ENCODE results near the gene ARHGAP20. TPM values are rescaled to one million over a fixed set of nuclear protein-coding genes. Genes with fewer than 3 reads are reported as not detected.

ARHGAP20 gene
- total RNA-seq, 1 experiment from 2014 or later, result 7.9 TPM

DNA sequence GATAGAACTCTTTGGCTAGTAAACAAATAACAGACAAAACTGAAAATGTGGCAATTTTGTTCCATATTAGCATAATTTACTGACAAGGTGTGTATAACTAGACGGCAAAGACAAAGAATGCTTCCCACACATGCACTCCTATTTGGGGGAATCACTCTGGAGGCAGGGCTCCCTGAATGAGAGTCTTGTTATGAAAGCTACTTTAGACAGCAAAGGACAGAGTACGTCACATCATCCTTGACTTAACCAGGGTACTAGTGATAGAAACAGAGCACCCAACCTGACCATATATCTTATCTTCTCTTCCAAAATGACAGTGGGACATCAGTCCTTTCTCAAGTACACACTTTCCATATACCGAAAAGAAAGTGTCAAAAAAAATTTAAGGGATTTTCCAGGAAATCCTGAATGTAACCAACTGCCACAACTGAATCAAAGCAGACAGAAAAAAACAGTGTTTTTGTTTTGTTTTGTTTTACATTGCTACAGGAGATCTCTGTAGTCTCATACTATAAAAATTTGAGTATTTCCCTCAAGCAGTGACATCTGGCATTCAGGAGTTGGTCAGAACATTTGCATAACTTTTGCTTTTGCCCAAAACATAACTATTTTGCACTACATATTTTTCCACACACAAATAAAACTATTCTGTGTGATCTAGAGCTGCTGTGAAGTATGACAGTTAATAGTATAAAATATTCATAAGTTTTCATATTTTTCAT lies 98.9 kb downstream of the ARHGAP20 start:
- no peak overlapping the region for H3K27ac ChIP-seq (ENCODE audit: low read depth, low read length, poor library complexity, severe bottlenecking)
- H3K9me3 ChIP-seq (ENCODE audit: low read depth, low read length, poor library complexity, severe bottlenecking), result no peaks in the 10 kb centered on the region
- intact Hi-C loops (cut with micrococcal nuclease; ENCODE audit: unreplicated experiment), result no loop called here
- no peaks in the 10 kb centered on the region for H3K36me3 ChIP-seq (ENCODE audit: insufficient read depth, low read length, poor library complexity, severe bottlenecking)
- TF ChIP-seq, protein P1, sequence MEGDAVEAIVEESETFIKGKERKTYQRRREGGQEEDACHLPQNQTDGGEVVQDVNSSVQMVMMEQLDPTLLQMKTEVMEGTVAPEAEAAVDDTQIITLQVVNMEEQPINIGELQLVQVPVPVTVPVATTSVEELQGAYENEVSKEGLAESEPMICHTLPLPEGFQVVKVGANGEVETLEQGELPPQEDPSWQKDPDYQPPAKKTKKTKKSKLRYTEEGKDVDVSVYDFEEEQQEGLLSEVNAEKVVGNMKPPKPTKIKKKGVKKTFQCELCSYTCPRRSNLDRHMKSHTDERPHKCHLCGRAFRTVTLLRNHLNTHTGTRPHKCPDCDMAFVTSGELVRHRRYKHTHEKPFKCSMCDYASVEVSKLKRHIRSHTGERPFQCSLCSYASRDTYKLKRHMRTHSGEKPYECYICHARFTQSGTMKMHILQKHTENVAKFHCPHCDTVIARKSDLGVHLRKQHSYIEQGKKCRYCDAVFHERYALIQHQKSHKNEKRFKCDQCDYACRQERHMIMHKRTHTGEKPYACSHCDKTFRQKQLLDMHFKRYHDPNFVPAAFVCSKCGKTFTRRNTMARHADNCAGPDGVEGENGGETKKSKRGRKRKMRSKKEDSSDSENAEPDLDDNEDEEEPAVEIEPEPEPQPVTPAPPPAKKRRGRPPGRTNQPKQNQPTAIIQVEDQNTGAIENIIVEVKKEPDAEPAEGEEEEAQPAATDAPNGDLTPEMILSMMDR (conservative IDR thresholded peaks at IDR 0.05; ENCODE audit: low read depth, low read length), result no peak
- TF ChIP-seq EZH2 (IDR thresholded peaks at IDR 0.05; ENCODE audit: borderline replicate concordance, low read depth, low read length, poor library complexity, severe bottlenecking), result no peak
- no peaks in the 10 kb centered on the region for H3K27me3 ChIP-seq (replicated peaks; ENCODE audit: insufficient read depth, low read depth, low read length, poor library complexity)
- no peaks in the 10 kb centered on the region for H3K4me1 ChIP-seq (ENCODE audit: insufficient read depth, low read length, poor library complexity, severe bottlenecking)
- BruUV-seq (replicated peaks), result no TSS peak
- no peak for DNase-seq (ENCODE audit: low spot score)
- POLR2A ChIA-PET (ENCODE audit: low non-redundant PET), result no interaction called here
- H3K4me3 ChIP-seq (ENCODE audit: low read depth, low read length, poor library complexity, severe bottlenecking), result no peak overlapping the region
- CTCF ChIA-PET, result no interaction called here

DNA sequence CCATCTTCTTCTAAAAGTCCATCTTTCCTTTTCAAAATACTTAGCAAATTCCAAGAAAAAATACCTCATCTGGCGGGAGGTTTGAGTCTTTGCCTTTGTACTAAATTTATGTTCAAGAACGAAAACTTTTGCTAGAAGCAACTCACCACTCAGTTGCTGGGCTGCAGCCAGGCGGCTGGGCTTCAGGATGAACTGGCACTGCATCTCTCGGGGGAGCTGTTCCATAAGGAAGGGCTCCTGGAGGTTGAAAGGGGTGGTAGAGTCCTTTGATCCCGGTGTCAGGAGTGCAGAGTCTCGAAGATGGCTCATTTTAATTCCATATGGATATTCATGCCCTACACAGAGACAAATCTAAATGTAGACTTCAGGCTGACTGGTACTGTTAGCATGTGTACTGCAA lies 105.8 kb downstream of the ARHGAP20 start:
- H3K36me3 ChIP-seq (ENCODE audit: insufficient read depth, low read length, poor library complexity, severe bottlenecking), result no peaks in the 10 kb centered on the region
- no peak overlapping the region for H3K27ac ChIP-seq (ENCODE audit: low read depth, low read length, poor library complexity, severe bottlenecking)
- ChIA-PET CTCF (no interaction called here), POLR2A (ENCODE audit: low non-redundant PET) (no interaction called here)
- no peak overlapping the region for H3K4me3 ChIP-seq (ENCODE audit: low read depth, low read length, poor library complexity, severe bottlenecking)
- H3K4me1 ChIP-seq (ENCODE audit: insufficient read depth, low read length, poor library complexity, severe bottlenecking), result no peaks in the 10 kb centered on the region
- H3K9me3 ChIP-seq (ENCODE audit: low read depth, low read length, poor library complexity, severe bottlenecking), result no peaks in the 10 kb centered on the region
- TF ChIP-seq EZH2 (IDR thresholded peaks at IDR 0.05; ENCODE audit: borderline replicate concordance, low read depth, low read length, poor library complexity, severe bottlenecking), result no peak
- no peaks in the 10 kb centered on the region for H3K27me3 ChIP-seq (replicated peaks; ENCODE audit: insufficient read depth, low read depth, low read length, poor library complexity)
- DNase-seq (ENCODE audit: low spot score), result no peak
- intact Hi-C loops (cut with micrococcal nuclease; ENCODE audit: unreplicated experiment), result no loop called here
- BruUV-seq (replicated peaks), result no TSS peak

DNA sequence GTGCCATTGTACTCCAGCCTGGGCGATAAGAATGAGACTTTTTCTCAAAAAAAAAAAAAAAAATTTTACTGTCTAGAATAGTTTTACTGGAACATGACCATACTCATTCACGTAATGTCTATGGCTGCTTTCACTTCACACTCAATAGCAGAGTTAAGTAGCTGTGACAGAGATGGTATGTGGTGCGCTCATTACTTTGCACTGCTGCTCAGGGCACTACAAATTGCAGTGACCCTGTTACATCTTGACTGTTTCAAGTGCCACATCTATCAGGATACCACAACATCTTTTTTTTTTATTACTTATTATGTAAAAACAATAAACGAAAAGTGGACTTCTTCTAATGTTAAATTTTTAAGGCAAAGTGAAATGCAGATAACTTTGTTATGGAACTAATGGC lies 110.3 kb downstream of the ARHGAP20 start:
- peaks cover 5% of the 10 kb centered on the region for H3K36me3 ChIP-seq (ENCODE audit: insufficient read depth, low read length, poor library complexity, severe bottlenecking)
- intact Hi-C loops (cut with micrococcal nuclease; ENCODE audit: unreplicated experiment), result no loop called here
- no TSS peak for BruUV-seq (replicated peaks)
- H3K27me3 ChIP-seq (replicated peaks; ENCODE audit: insufficient read depth, low read depth, low read length, poor library complexity), result no peaks in the 10 kb centered on the region
- TF ChIP-seq, protein P1 (conservative IDR thresholded peaks at IDR 0.05; ENCODE audit: low read depth, low read length), result no peak
- TF ChIP-seq EZH2 (IDR thresholded peaks at IDR 0.05; ENCODE audit: borderline replicate concordance, low read depth, low read length, poor library complexity, severe bottlenecking), result no peak
- peaks cover 12% of the 10 kb centered on the region for H3K9me3 ChIP-seq (ENCODE audit: low read depth, low read length, poor library complexity, severe bottlenecking)
- H3K4me3 ChIP-seq (ENCODE audit: low read depth, low read length, poor library complexity, severe bottlenecking), result no peak overlapping the region
- POLR2A ChIA-PET (ENCODE audit: low non-redundant PET), result no interaction called here
- no peaks in the 10 kb centered on the region for H3K4me1 ChIP-seq (ENCODE audit: insufficient read depth, low read length, poor library complexity, severe bottlenecking)
- CTCF ChIA-PET, result no interaction called here
- DNase-seq (ENCODE audit: low spot score), result no peak
- H3K27ac ChIP-seq (ENCODE audit: low read depth, low read length, poor library complexity, severe bottlenecking), result no peak overlapping the region

DNA sequence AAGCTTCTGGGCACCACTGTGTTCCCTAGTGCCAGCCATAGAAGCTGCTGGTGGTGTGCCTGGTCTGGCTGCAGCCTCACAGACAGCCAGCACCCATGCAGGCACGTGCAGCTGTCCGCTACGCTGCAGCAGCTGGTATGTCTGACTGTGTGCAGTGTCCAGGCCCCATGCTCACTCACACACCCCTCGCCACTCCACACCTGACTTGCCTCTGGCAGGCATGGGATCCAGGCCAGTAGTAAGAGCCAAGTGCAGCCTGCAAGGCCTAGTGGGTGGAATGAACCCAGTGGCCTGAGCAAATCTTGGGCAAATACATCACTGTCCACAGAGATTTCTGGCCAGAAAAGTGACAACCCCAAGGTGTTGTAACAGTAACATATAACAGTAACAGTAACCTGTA lies 111.9 kb downstream of the ARHGAP20 start:
- Histone ChIP-seq H3K4me3 (ENCODE audit: low read depth, low read length, poor library complexity, severe bottlenecking) (no peak overlapping the region), H3K27ac (ENCODE audit: low read depth, low read length, poor library complexity, severe bottlenecking) (no peak overlapping the region), H3K9me3 (ENCODE audit: low read depth, low read length, poor library complexity, severe bottlenecking) (peaks cover 12% of the 10 kb centered on the region), H3K4me1 (ENCODE audit: insufficient read depth, low read length, poor library complexity, severe bottlenecking) (no peaks in the 10 kb centered on the region), H3K27me3 (replicated peaks; ENCODE audit: insufficient read depth, low read depth, low read length, poor library complexity) (no peaks in the 10 kb centered on the region), H3K36me3 (ENCODE audit: insufficient read depth, low read length, poor library complexity, severe bottlenecking) (peaks cover 5% of the 10 kb centered on the region)
- POLR2A ChIA-PET (ENCODE audit: low non-redundant PET), result interaction anchor here (0.5 kb wide), 1 partner anchor 511 kb away, joined by 3 read pairs; no protein-coding TSS in a partner anchor
- no peak for DNase-seq (ENCODE audit: low spot score)
- CTCF ChIA-PET, result no interaction called here
- BruUV-seq (replicated peaks), result no TSS peak
- intact Hi-C loops (cut with micrococcal nuclease; ENCODE audit: unreplicated experiment), result no loop called here
- TF ChIP-seq, protein P1 (conservative IDR thresholded peaks at IDR 0.05; ENCODE audit: low read depth, low read length), result no peak
- TF ChIP-seq EZH2 (IDR thresholded peaks at IDR 0.05; ENCODE audit: borderline replicate concordance, low read depth, low read length, poor library complexity, severe bottlenecking), result no peak
